Neural crest cell (in vitro differentiated cells): ENCODE results near the gene FAT1. TPM values are rescaled to one million over a fixed set of nuclear protein-coding genes. Genes with fewer than 3 reads are reported as not detected.
A peak's percentile ranks its signal among the peaks of the same experiment; 100 is the strongest.

Source experiments
- DNase-seq: peaks from one replicate; pipeline ENCODE4 v3.0.0; 2021; ENCODE audit warnings: low read depth, mixed read lengths, low spot score
- H3K27ac Mint-ChIP-seq: one replicate; pipeline ENCODE4 v1.8.0; 2021; ENCODE audit warnings: mild to moderate bottlenecking, mixed read lengths; ENCODE audit not compliant: unreplicated experiment
- H3K27me3 Mint-ChIP-seq: 2 replicates; pipeline ENCODE4 v1.8.0; 2021; ENCODE audit warnings: low read depth, mild to moderate bottlenecking, mixed read lengths
- H3K36me3 Mint-ChIP-seq: 2 replicates; pipeline ENCODE4 v1.8.0; 2021; ENCODE audit warnings: low read depth, mild to moderate bottlenecking, mixed read lengths
- H3K4me1 Mint-ChIP-seq: 2 replicates; pipeline ENCODE4 v1.8.0; 2021; ENCODE audit warnings: mixed read lengths
- H3K4me3 Mint-ChIP-seq: one replicate; pipeline ENCODE4 v1.8.0; 2021; ENCODE audit warnings: mild to moderate bottlenecking, mixed read lengths
- H3K9me3 Mint-ChIP-seq: 2 replicates; pipeline ENCODE4 v1.8.0; 2021; ENCODE audit warnings: mixed read lengths
- CTCF ChIP-seq: fragments of 200-600 bp; sonication (generic); conservative IDR thresholded peaks from 2 replicates; pipeline ENCODE4 v1.5.0; 2021; ENCODE audit warnings: antibody characterized with exemption, mild to moderate bottlenecking
- total RNA-seq: library from RNA; stranded (reverse); gene quantifications from 2 replicates; pipeline ENCODE4 v1.2.1, GENCODE V29; 2021

FAT1 gene
- total RNA-seq, 1 donor from 2014 or later = 130 TPM

GRCh38 chr4:186569533-186570192 is 154.0 kb downstream of the FAT1 start:
- Mint-ChIP-seq H3K27me3 (no peaks in the 10 kb centered on the region), H3K27ac (peak overlapping the region; percentile 22), H3K4me3 (no peak overlapping the region), H3K9me3 (no peaks in the 10 kb centered on the region), H3K36me3 (no peaks in the 10 kb centered on the region), H3K4me1 (peaks cover 19% of the 10 kb centered on the region)
- no peak for DNase-seq
- TF ChIP-seq CTCF = no peak

- Mint-ChIP-seq H3K9me3 (no peaks in the 10 kb centered on the region), H3K36me3 (no peaks in the 10 kb centered on the region), H3K27me3 (no peaks in the 10 kb centered on the region), H3K4me3 (no peak overlapping the region), H3K27ac (no peak overlapping the region), H3K4me1 (peaks cover 13% of the 10 kb centered on the region)
- DNase-seq = no peak
- no peak for TF ChIP-seq CTCF
These were observed 157.6 kb downstream of the FAT1 start for GRCh38 chr4:186566068-186566467.

GRCh38 chr4:186563761-186564160 is 159.9 kb downstream of the FAT1 start:
- no peak for DNase-seq
- Mint-ChIP-seq H3K9me3 (no peaks in the 10 kb centered on the region), H3K36me3 (no peaks in the 10 kb centered on the region), H3K27me3 (no peaks in the 10 kb centered on the region), H3K4me3 (no peak overlapping the region), H3K4me1 (no peaks in the 10 kb centered on the region), H3K27ac (no peak overlapping the region)
- TF ChIP-seq CTCF = no peak

- no peak for DNase-seq
- Mint-ChIP-seq H3K4me3 (no peak overlapping the region), H3K27ac (no peak overlapping the region), H3K27me3 (no peaks in the 10 kb centered on the region), H3K4me1 (no peaks in the 10 kb centered on the region), H3K9me3 (no peaks in the 10 kb centered on the region), H3K36me3 (no peaks in the 10 kb centered on the region)
- TF ChIP-seq CTCF = no peak
These were observed 161.9 kb downstream of the FAT1 start for GRCh38 chr4:186561748-186562147.

- H3K9me3 Mint-ChIP-seq = no peaks in the 10 kb centered on the region
- peaks cover 3% of the 10 kb centered on the region for H3K27me3 Mint-ChIP-seq
- no peak for DNase-seq
- H3K36me3 Mint-ChIP-seq = no peaks in the 10 kb centered on the region
- no peak overlapping the region for H3K27ac Mint-ChIP-seq
- no peak for TF ChIP-seq CTCF
- peaks cover 3% of the 10 kb centered on the region for H3K4me1 Mint-ChIP-seq
- H3K4me3 Mint-ChIP-seq = no peak overlapping the region
These were observed 163.0 kb downstream of the FAT1 start for GRCh38 chr4:186560647-186561046.
